ENCODE measurements around the gene WDR19. TPM values are rescaled to one million over a fixed set of nuclear protein-coding genes. Genes with fewer than 3 reads are reported as not detected.
A peak's percentile ranks its signal among the peaks of the same experiment; 100 is the strongest.

The WDR19 gene
- total RNA-seq, 2 experiments from 2014 or later, result 12.0 to 14.5 TPM

DNA sequence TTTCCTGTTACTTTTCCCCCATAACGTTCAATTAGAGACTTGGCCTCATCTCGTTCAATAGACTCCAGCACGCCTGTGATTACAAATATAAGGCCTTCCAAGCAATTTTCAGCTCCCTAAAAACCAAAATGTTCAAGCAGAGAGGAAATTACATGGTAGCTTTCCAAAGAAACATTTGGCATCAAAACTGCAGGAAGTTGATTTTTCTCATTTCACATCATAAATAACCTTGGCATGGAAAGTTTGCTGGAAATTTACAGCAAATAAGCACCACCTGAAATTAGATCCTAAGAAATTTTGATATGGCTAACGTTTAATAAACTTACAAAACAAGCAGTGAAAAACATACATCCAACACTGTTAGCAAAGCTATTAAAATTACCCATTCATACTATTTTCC, 130.5 kb downstream of the WDR19 start:
- intact Hi-C loops (cut with micrococcal nuclease), result no loop called here
- Mint-ChIP-seq H3K4me3 (no peak overlapping the region), H3K27me3 (no peaks in the 10 kb centered on the region), H3K4me1 (ENCODE audit: low read depth) (no peaks in the 10 kb centered on the region), H3K9me3 (no peaks in the 10 kb centered on the region), H3K36me3 (ENCODE audit: low read depth) (peaks cover 42% of the 10 kb centered on the region), H3K27ac (no peak overlapping the region)
- ChIA-PET POLR2A (interaction anchor here (1.2 kb wide), 1 partner anchor 39 kb away, joined by 3 read pairs; no protein-coding TSS in a partner anchor), CTCF (interaction anchor here (0.9 to 1.0 kb wide), 2 partner anchors 156 to 410 kb away, joined by 3 read pairs; no protein-coding TSS in a partner anchor)
- DNase-seq (no peak), ATAC-seq (no peak)
- no peak for TF ChIP-seq CTCF (IDR thresholded peaks at IDR 0.05)

- ATAC-seq (no peak), DNase-seq (no peak)
- Mint-ChIP-seq H3K27ac (peak overlapping the region; percentile 61), H3K9me3 (no peaks in the 10 kb centered on the region), H3K4me3 (no peak overlapping the region), H3K4me1 (ENCODE audit: low read depth) (peaks cover 4% of the 10 kb centered on the region), H3K27me3 (no peaks in the 10 kb centered on the region), H3K36me3 (ENCODE audit: low read depth) (peaks cover 28% of the 10 kb centered on the region)
- ChIA-PET POLR2A (no interaction called here), CTCF (no interaction called here)
- no peak for TF ChIP-seq CTCF (IDR thresholded peaks at IDR 0.05)
- intact Hi-C loops (cut with micrococcal nuclease), result no loop called here
Observed at GRCh38 chr4:39319676-39320075, 137.3 kb downstream of the WDR19 start.

- H3K9me3 Mint-ChIP-seq, result no peaks in the 10 kb centered on the region
- H3K27ac Mint-ChIP-seq, result peak overlapping the region; percentile 24
Observed at GRCh38 chr4:39320381-39321115, 138.2 kb downstream of the WDR19 start.

DNA sequence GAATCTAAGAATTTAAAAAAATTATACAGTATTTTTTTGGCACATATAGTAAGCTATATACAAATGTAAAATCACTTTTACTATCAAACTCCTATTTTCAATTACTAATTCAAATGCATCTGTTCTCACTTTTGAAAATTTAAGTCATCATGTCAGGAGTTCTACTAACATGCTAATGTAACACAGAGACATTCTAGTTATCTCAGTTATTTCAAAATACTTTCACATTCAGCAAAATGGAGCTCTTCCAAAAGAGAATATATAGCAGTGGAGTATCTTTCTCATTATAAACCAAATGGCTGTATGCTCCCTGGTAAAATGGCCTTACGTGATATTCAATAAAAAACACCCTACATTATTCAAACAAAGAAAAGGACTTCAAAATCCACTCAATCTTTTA, 141.5 kb downstream of the WDR19 start:
- H3K4me3 Mint-ChIP-seq, result no peak overlapping the region
- H3K4me1 Mint-ChIP-seq (ENCODE audit: low read depth), result peaks cover 7% of the 10 kb centered on the region
- no peak for TF ChIP-seq CTCF (IDR thresholded peaks at IDR 0.05)
- no peaks in the 10 kb centered on the region for H3K9me3 Mint-ChIP-seq
- ChIA-PET POLR2A (no interaction called here), CTCF (no interaction called here)
- no peak for DNase-seq
- no peaks in the 10 kb centered on the region for H3K27me3 Mint-ChIP-seq
- intact Hi-C loops (cut with micrococcal nuclease), result no loop called here
- H3K27ac Mint-ChIP-seq, result no peak overlapping the region
- peaks cover 49% of the 10 kb centered on the region for H3K36me3 Mint-ChIP-seq (ENCODE audit: low read depth)
- no peak for ATAC-seq

More at GRCh38 chr4:39320381-39321115, 138.2 kb downstream of the WDR19 start:
- H3K27me3 Mint-ChIP-seq, result no peaks in the 10 kb centered on the region
- H3K4me3 Mint-ChIP-seq, result no peak overlapping the region
- H3K36me3 Mint-ChIP-seq (ENCODE audit: low read depth), result peaks cover 35% of the 10 kb centered on the region
- no peak for TF ChIP-seq CTCF (IDR thresholded peaks at IDR 0.05)
- POLR2A ChIA-PET, result no interaction called here
- CTCF ChIA-PET, result interaction anchor here (1.1 kb wide), 1 partner anchor 109 kb away, joined by 3 read pairs; no protein-coding TSS in a partner anchor
- H3K4me1 Mint-ChIP-seq (ENCODE audit: low read depth), result peaks cover 7% of the 10 kb centered on the region
- ATAC-seq (no peak), DNase-seq (no peak)
- intact Hi-C loops (cut with micrococcal nuclease), result no loop called here

DNA sequence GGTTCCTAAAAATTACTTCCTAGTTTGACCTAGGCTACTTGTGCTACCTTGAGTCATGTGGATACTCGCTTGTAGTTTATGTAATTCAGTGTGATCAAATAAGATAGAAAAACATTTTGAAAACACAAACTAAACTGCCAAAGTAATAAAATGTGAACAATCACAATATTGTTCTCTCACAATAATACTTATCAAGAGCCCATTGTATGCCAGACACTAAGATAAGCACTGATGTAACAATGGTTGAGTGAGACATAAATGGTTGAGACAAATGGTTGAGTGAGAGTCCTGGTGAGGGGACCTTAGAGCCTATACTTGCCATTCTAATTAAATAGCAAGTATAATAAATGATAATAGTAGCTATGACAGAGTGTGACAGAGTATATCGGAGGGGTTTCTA, 142.1 kb downstream of the WDR19 start:
- intact Hi-C loops (cut with micrococcal nuclease), result no loop called here
- no peak overlapping the region for H3K4me3 Mint-ChIP-seq
- H3K27ac Mint-ChIP-seq, result no peak overlapping the region
- no peaks in the 10 kb centered on the region for H3K9me3 Mint-ChIP-seq
- CTCF ChIA-PET, result no interaction called here
- TF ChIP-seq CTCF (IDR thresholded peaks at IDR 0.05), result no peak
- no peak for DNase-seq
- H3K27me3 Mint-ChIP-seq, result no peaks in the 10 kb centered on the region
- POLR2A ChIA-PET, result no interaction called here
- peaks cover 9% of the 10 kb centered on the region for H3K4me1 Mint-ChIP-seq (ENCODE audit: low read depth)
- ATAC-seq, result no peak
- H3K36me3 Mint-ChIP-seq (ENCODE audit: low read depth), result peaks cover 51% of the 10 kb centered on the region
